IMR-90 (cell line): Measurements from ENCODE around the gene HERC5. TPM values are rescaled to one million over a fixed set of nuclear protein-coding genes. Genes with fewer than 3 reads are reported as not detected.

Experiments
- ATAC-seq: fragments of 200-7000 bp; cut with Tn5 transposase; 2 replicates; pipeline ENCODE4 v1.9.1; 2020; ENCODE audit warnings: low read depth, mild to moderate bottlenecking, moderate library complexity
- BruUV-seq: library from RNA; stranded (reverse); fragments of 400-500 nt; replicated peaks from 2 replicates; lab custom pipeline; 2021; lab: Mats Ljungman, UMichigan
- CTCF ChIA-PET: fragments of 300-600 bp; formaldehyde crosslinking; extraction: SDS; loops from one replicate; lab custom pipeline; 2021; ENCODE audit warnings: antibody characterized with exemption; lab: Yijun Ruan, JAX
- POLR2A ChIA-PET: fragments of 300-600 bp; sonication (Branson Sonifier 250); formaldehyde crosslinking; loops from one replicate; lab custom pipeline; 2022; ENCODE audit warnings: antibody characterized with exemption; ENCODE audit not compliant: unreplicated experiment; lab: Charles Lee
- DNase-seq: peaks from one replicate; pipeline ENCODE4 v3.0.0; 2013
- H2AFZ ChIP-seq: replicated peaks from 2 replicates; pipeline ENCODE3; 2013; ENCODE audit warnings: low read length, mild to moderate bottlenecking; ENCODE audit not compliant: poor library complexity
- H2AK5ac ChIP-seq: 2 replicates; pipeline ENCODE4 v1.6.1; 2013; ENCODE audit warnings: low read depth, low read length, inconsistent platforms
- H2AK9ac ChIP-seq: replicated peaks from 2 replicates; pipeline ENCODE3; 2013; ENCODE audit warnings: mild to moderate bottlenecking, low read depth, low read length, moderate library complexity; ENCODE audit not compliant: poor library complexity
- H2BK120ac ChIP-seq: 2 replicates; pipeline ENCODE4 v1.6.1; 2013; ENCODE audit warnings: low read depth, low read length, inconsistent platforms
- H2BK15ac ChIP-seq: 3 replicates; pipeline ENCODE4 v1.6.1; 2013; ENCODE audit warnings: low read depth, low read length, inconsistent platforms
- H2BK20ac ChIP-seq: 2 replicates; pipeline ENCODE4 v1.6.1; 2013; ENCODE audit warnings: low read depth, mild to moderate bottlenecking, inconsistent platforms, low read length, moderate library complexity
- H2BK5ac ChIP-seq: 2 replicates; pipeline ENCODE4 v1.6.1; 2013; ENCODE audit warnings: mild to moderate bottlenecking, low read depth, low read length, inconsistent platforms; ENCODE audit not compliant: poor library complexity, severe bottlenecking
- H3K14ac ChIP-seq: replicated peaks from 2 replicates; pipeline ENCODE4 v1.6.1; 2013; ENCODE audit warnings: low read depth, low read length, inconsistent platforms
- H3K18ac ChIP-seq: 2 replicates; pipeline ENCODE4 v1.6.1; 2013; ENCODE audit warnings: low read depth, low read length, control low read depth
- H3K23ac ChIP-seq: 2 replicates; pipeline ENCODE4 v1.6.1; 2013; ENCODE audit warnings: low read depth, low read length, inconsistent platforms
- H3K27ac ChIP-seq: 2 replicates; pipeline ENCODE4 v1.5.1; 2013; ENCODE audit warnings: mild to moderate bottlenecking, control low read depth, low read length; ENCODE audit not compliant: insufficient read depth
- H3K27me3 ChIP-seq: 2 replicates; pipeline ENCODE4 v1.6.1; 2013; ENCODE audit warnings: low read length; ENCODE audit not compliant: control insufficient read depth, insufficient read depth
- H3K36me3 ChIP-seq: 2 replicates; pipeline ENCODE4 v1.6.1; 2013; ENCODE audit warnings: low read length, mixed read lengths; ENCODE audit not compliant: control insufficient read depth, insufficient read depth
- H3K4ac ChIP-seq: 2 replicates; pipeline ENCODE4 v1.6.1; 2013; ENCODE audit warnings: low read depth, low read length, inconsistent platforms
- H3K4me1 ChIP-seq: 2 replicates; pipeline ENCODE4 v1.6.1; 2013; ENCODE audit warnings: low read length, mixed read lengths; ENCODE audit not compliant: control insufficient read depth, insufficient read depth
- H3K4me2 ChIP-seq: 2 replicates; pipeline ENCODE4 v1.6.1; 2013; ENCODE audit warnings: low read depth, mild to moderate bottlenecking, control low read depth, low read length, moderate library complexity
- H3K4me3 ChIP-seq: 2 replicates; pipeline ENCODE4 v1.5.1; 2013; ENCODE audit warnings: low read depth, mild to moderate bottlenecking, control low read depth, low read length, moderate library complexity; ENCODE audit not compliant: insufficient read depth
- H3K56ac ChIP-seq: 2 replicates; pipeline ENCODE4 v1.6.1; 2013; ENCODE audit warnings: low read length, inconsistent platforms; ENCODE audit not compliant: insufficient read depth; ENCODE audit errors: extremely low read depth
- H3K79me1 ChIP-seq, 2 experiments: 2 replicates each; pipeline ENCODE4 v1.6.1; 2013; ENCODE audit warnings: low read length in 2 of 2, inconsistent platforms in 1 of 2, low read depth in 1 of 2
- H3K9ac ChIP-seq: 2 replicates; pipeline ENCODE4 v1.6.1; 2013; ENCODE audit warnings: low read depth, low read length, control low read depth
- H3K9me1 ChIP-seq: 2 replicates; pipeline ENCODE4 v1.6.1; 2013; ENCODE audit warnings: low read length, inconsistent platforms; ENCODE audit not compliant: insufficient read depth
- H3K9me3 ChIP-seq: 2 replicates; pipeline ENCODE4 v1.6.1; 2013; ENCODE audit warnings: low read length; ENCODE audit not compliant: control insufficient read depth, insufficient read depth
- H4K20me1 ChIP-seq: 2 replicates; pipeline ENCODE4 v1.6.1; 2013; ENCODE audit warnings: low read length, inconsistent platforms; ENCODE audit not compliant: insufficient read depth
- H4K5ac ChIP-seq: 2 replicates; pipeline ENCODE4 v1.6.1; 2013; ENCODE audit warnings: mild to moderate bottlenecking, low read depth, low read length, control low read depth
- H4K8ac ChIP-seq, 2 experiments: 2 replicates each; pipeline ENCODE4 v1.6.1; 2013; ENCODE audit warnings: low read depth in 2 of 2, low read length in 2 of 2, control low read depth in 1 of 2, inconsistent platforms in 1 of 2
- H4K91ac ChIP-seq: 2 replicates; pipeline ENCODE4 v1.6.1; 2013; ENCODE audit warnings: low read depth, low read length, inconsistent platforms; ENCODE audit not compliant: insufficient read depth
- BHLHE40 ChIP-seq: fragments of 150-350 bp; IDR thresholded peaks from 2 replicates; pipeline ENCODE4 v1.6.1; 2016; ENCODE audit warnings: mild to moderate bottlenecking, low read depth, low read length
- CEBPB ChIP-seq: IDR thresholded peaks from 2 replicates; pipeline ENCODE4 v1.6.1; 2012; ENCODE audit warnings: low read depth, low read length, improper control_type of control experiment
- CHD1 ChIP-seq: IDR thresholded peaks from 2 replicates; pipeline ENCODE4 v1.6.1; 2012; ENCODE audit warnings: low read depth, low read length, improper control_type of control experiment
- ELK1 ChIP-seq: fragments of 150-350 bp; IDR thresholded peaks from 2 replicates; pipeline ENCODE4 v1.6.1; 2016; ENCODE audit warnings: low read depth, mild to moderate bottlenecking, low read length, moderate library complexity, borderline replicate concordance
- FOS ChIP-seq: fragments of 150-350 bp; IDR thresholded peaks from 2 replicates; pipeline ENCODE4 v1.6.1; 2016; ENCODE audit warnings: low read depth, low read length
- MAFK ChIP-seq: IDR thresholded peaks from 2 replicates; pipeline ENCODE4 v1.6.1; 2012; ENCODE audit warnings: low read depth, low read length, improper control_type of control experiment
- MAZ ChIP-seq: IDR thresholded peaks from 2 replicates; pipeline ENCODE4 v1.6.1; 2012; ENCODE audit warnings: low read depth, mild to moderate bottlenecking, low read length, improper control_type of control experiment, moderate library complexity, borderline replicate concordance
- MXI1 ChIP-seq: IDR thresholded peaks from 2 replicates; pipeline ENCODE4 v1.6.1; 2012; ENCODE audit warnings: low read depth, mild to moderate bottlenecking, low read length, moderate library complexity, borderline replicate concordance
- NFE2L2 ChIP-seq: fragments of 150-350 bp; IDR thresholded peaks from 2 replicates; pipeline ENCODE4 v1.6.1; 2016; ENCODE audit warnings: low read depth, mild to moderate bottlenecking, low read length
- POLR2A ChIP-seq: IDR thresholded peaks from 2 replicates; pipeline ENCODE4 v1.6.1; 2012; ENCODE audit warnings: mild to moderate bottlenecking, low read depth, low read length
- RAD21 ChIP-seq: IDR thresholded peaks from 2 replicates; pipeline ENCODE4 v1.6.1; 2012; ENCODE audit warnings: low read length, improper control_type of control experiment
- RCOR1 ChIP-seq: IDR thresholded peaks from 2 replicates; pipeline ENCODE4 v1.6.1; 2012; ENCODE audit warnings: mild to moderate bottlenecking, low read length, improper control_type of control experiment; ENCODE audit not compliant: insufficient replicate concordance
- RFX5 ChIP-seq: IDR thresholded peaks from 2 replicates; pipeline ENCODE4 v1.8.0; 2012; ENCODE audit warnings: low read depth, mild to moderate bottlenecking, low read length, moderate library complexity
- SMC3 ChIP-seq: fragments of 150-350 bp; IDR thresholded peaks from 2 replicates; pipeline ENCODE4 v1.6.1; 2016; ENCODE audit warnings: low read depth, mild to moderate bottlenecking, antibody characterized with exemption, low read length, moderate library complexity
- USF2 ChIP-seq: fragments of 150-350 bp; IDR thresholded peaks from 2 replicates; pipeline ENCODE4 v1.6.1; 2017; ENCODE audit warnings: mild to moderate bottlenecking, antibody characterized with exemption, low read length, low read depth
- WGBS, 2 experiments: methylation state at CpG; one replicate each; pipeline versions ENCODE4 v1.1.5 to v1.1.7; 2013; ENCODE audit warnings: missing lambda C conversion rate in 2 of 2; ENCODE audit not compliant: insufficient read length in 1 of 2; ENCODE audit errors: extremely low coverage in 2 of 2; 5-methylcytosine and 5-hydroxymethylcytosine counted together
- dilution Hi-C: fragments of 300-500 bp; cut with HindIII; formaldehyde crosslinking; loops from one replicate; pipeline ENCODE4 v1.14.3; 2018; ENCODE audit warnings: low sequenced_read_pairs; ENCODE audit not compliant: unreplicated experiment
- in situ Hi-C: fragments of 300-500 bp; cut with MboI; formaldehyde crosslinking; loops from 3 replicates; pipeline ENCODE4 v1.14.3; 2019; ENCODE audit warnings: low sequenced_read_pairs, inconsistent platforms, mixed read lengths
- intact Hi-C: fragments of 100-400 bp; cut with micrococcal nuclease; formaldehyde crosslinking; loops from 2 replicates; pipeline ENCODE4 v1.10.0; 2022
- polyA plus RNA-seq, 3 experiments: library from polyadenylated mRNA; depleted of rRNA; stranded (reverse); fragments of >200 nt; gene quantifications; 2 replicates each; pipeline ENCODE4 v1.2.3, GENCODE V29; 2012; ENCODE audit warnings: low replicate concordance in 1 of 3
- total RNA-seq: library from RNA; depleted of rRNA; stranded (reverse); fragments of >200 nt; gene quantifications from 2 replicates; pipeline ENCODE4 v1.2.3, GENCODE V29; 2012

HERC5 gene
- total and polyA plus RNA-seq, 2 of the 4 experiments (the other 2 are of a cell fraction), result under 0.01 TPM; not detected in 1

- TF ChIP-seq FOS (no peak), RFX5 (no peak), RCOR1 (no peak), NFE2L2 (no peak)
Observed at GRCh38 chr4:88409206-88409605, 47.7 kb upstream of the HERC5 start (continued).

- in situ Hi-C loops (no loop called here), dilution Hi-C loops (no loop called here), intact Hi-C loops (no loop called here)
- H4K5ac ChIP-seq, result no peak overlapping the region
- ChIA-PET POLR2A (no interaction called here), CTCF (no interaction called here)
- no peak overlapping the region for H2BK20ac ChIP-seq
- no peaks in the 10 kb centered on the region; the same call in 1 of the 2 replicates for H3K27me3 ChIP-seq
- no peak overlapping the region for H2AFZ ChIP-seq
- H2AK9ac ChIP-seq, result no peak overlapping the region
- no TSS peak for BruUV-seq
- ATAC-seq, result no peak
- no peak overlapping the region for H2AK5ac ChIP-seq
- no peak overlapping the region for H2BK15ac ChIP-seq
- H3K27ac ChIP-seq, result no peak overlapping the region
- H3K9me3 ChIP-seq, result no peaks in the 10 kb centered on the region
- H3K14ac ChIP-seq, result no peak overlapping the region
- no peaks in the 10 kb centered on the region for H3K9me1 ChIP-seq
- no peaks in the 10 kb centered on the region for H3K79me1 ChIP-seq
- H3K9ac ChIP-seq, result no peak overlapping the region
- H2BK5ac ChIP-seq, result no peak overlapping the region
- H3K23ac ChIP-seq, result no peak overlapping the region
- no CpG with 5 or more reads among the region's 1 CpG for WGBS, 2 experiments
- H3K4me1 ChIP-seq, result no peaks in the 10 kb centered on the region
- no peak for DNase-seq
- H4K91ac ChIP-seq, result no peak overlapping the region
- no peak overlapping the region for H3K4ac ChIP-seq
- H4K8ac ChIP-seq, result no peak overlapping the region
- no peak overlapping the region for H3K56ac ChIP-seq
- no peaks in the 10 kb centered on the region for H4K20me1 ChIP-seq
- H3K36me3 ChIP-seq, result no peaks in the 10 kb centered on the region
- no peak overlapping the region for H2BK120ac ChIP-seq
- H3K4me3 ChIP-seq, result no peak overlapping the region
- H3K18ac ChIP-seq, result no peak overlapping the region
- H3K4me2 ChIP-seq, result no peak overlapping the region
- TF ChIP-seq FOS, result no peak
- TF ChIP-seq RAD21, result no peak
- TF ChIP-seq RFX5, result no peak
- TF ChIP-seq BHLHE40, result no peak
- TF ChIP-seq CHD1, result no peak
- TF ChIP-seq CEBPB, result no peak
- no peak for TF ChIP-seq ELK1
- no peak for TF ChIP-seq MAFK
- TF ChIP-seq POLR2A, result no peak
- TF ChIP-seq MXI1, result no peak
- no peak for TF ChIP-seq NFE2L2
- no peak for TF ChIP-seq SMC3
- TF ChIP-seq MAZ, result no peak
- no peak for TF ChIP-seq USF2
Observed at GRCh38 chr4:88409789-88410188, 47.1 kb upstream of the HERC5 start.
